DOHH2 (cell line): Measurements from ENCODE around the gene BET1L.
"Not testable (repeated sequence)": the region's sequence is repeated elsewhere in the genome, so short reads cannot be mapped to it uniquely, and the experiment has no call there.

Experiments
- H3F3A ChIP-seq: fragments of 200-600 bp; sonication (generic), shearing (Covaris generic); 2 replicates; pipeline ENCODE4 v1.6.0; 2016; ENCODE audit warnings: antibody characterized with exemption, mild to moderate bottlenecking; ENCODE audit not compliant: control insufficient read depth, insufficient read depth
- H3K27ac ChIP-seq: fragments of 200-600 bp; sonication (generic); 2 replicates; pipeline ENCODE4 v1.5.1; 2014; ENCODE audit warnings: low read depth, mild to moderate bottlenecking, low read length, moderate library complexity
- H3K27me3 ChIP-seq: fragments of 200-600 bp; sonication (generic); 2 replicates; pipeline ENCODE4 v1.6.1; 2014; ENCODE audit warnings: mild to moderate bottlenecking, low read length, mixed read lengths; ENCODE audit not compliant: control insufficient read depth
- H3K36me3 ChIP-seq: fragments of 200-600 bp; sonication (generic); 2 replicates; pipeline ENCODE4 v1.6.1; 2014; ENCODE audit warnings: mild to moderate bottlenecking, low read length, moderate library complexity, mixed read lengths; ENCODE audit not compliant: control insufficient read depth
- H3K4me1 ChIP-seq: fragments of 200-600 bp; sonication (generic); 2 replicates; pipeline ENCODE4 v1.6.1; 2014; ENCODE audit warnings: mild to moderate bottlenecking, low read length, mixed read lengths; ENCODE audit not compliant: control insufficient read depth
- H3K4me2 ChIP-seq: fragments of 200-600 bp; sonication (generic); 2 replicates; pipeline ENCODE4 v1.6.0; 2014; ENCODE audit warnings: mild to moderate bottlenecking, low read length, moderate library complexity
- H3K4me3 ChIP-seq: fragments of 200-600 bp; sonication (generic); 2 replicates; pipeline ENCODE4 v1.5.1; 2014; ENCODE audit warnings: mild to moderate bottlenecking, low read length, mixed read lengths
- H3K79me2 ChIP-seq: fragments of 200-600 bp; sonication (generic); 2 replicates; pipeline ENCODE4 v1.6.1; 2014; ENCODE audit warnings: mild to moderate bottlenecking, low read length, mixed read lengths; ENCODE audit not compliant: control insufficient read depth
- H3K9me2 ChIP-seq: fragments of 200-600 bp; sonication (generic); replicated peaks from 2 replicates; pipeline ENCODE4 v1.6.1; 2014; ENCODE audit warnings: mild to moderate bottlenecking, low read length, mixed read lengths; ENCODE audit not compliant: control insufficient read depth
- H3K9me3 ChIP-seq: fragments of 200-600 bp; sonication (generic); 2 replicates; pipeline ENCODE4 v1.6.1; 2014; ENCODE audit warnings: antibody characterized with exemption, low read length, mixed read lengths; ENCODE audit not compliant: control insufficient read depth, insufficient read depth
- H4K20me1 ChIP-seq: fragments of 200-600 bp; sonication (generic); 2 replicates; pipeline ENCODE4 v1.6.0; 2014; ENCODE audit warnings: low read depth, mild to moderate bottlenecking, antibody characterized with exemption, low read length, moderate library complexity; ENCODE audit not compliant: control insufficient read depth, insufficient read depth
- CTCF ChIP-seq: fragments of 200-600 bp; sonication (generic); IDR thresholded peaks from one replicate; pipeline ENCODE4 v1.5.1; 2014; ENCODE audit warnings: antibody characterized with exemption, mild to moderate bottlenecking, low read depth, low read length; ENCODE audit not compliant: poor library complexity, severe bottlenecking
- EZH2phosphoT487 ChIP-seq: fragments of 200-600 bp; sonication (generic); IDR thresholded peaks from 2 replicates; pipeline ENCODE4 v1.6.1; 2017; ENCODE audit warnings: borderline replicate concordance, mild to moderate bottlenecking, antibody characterized with exemption, low read length, moderate library complexity, mixed read lengths

BET1L gene

DNA sequence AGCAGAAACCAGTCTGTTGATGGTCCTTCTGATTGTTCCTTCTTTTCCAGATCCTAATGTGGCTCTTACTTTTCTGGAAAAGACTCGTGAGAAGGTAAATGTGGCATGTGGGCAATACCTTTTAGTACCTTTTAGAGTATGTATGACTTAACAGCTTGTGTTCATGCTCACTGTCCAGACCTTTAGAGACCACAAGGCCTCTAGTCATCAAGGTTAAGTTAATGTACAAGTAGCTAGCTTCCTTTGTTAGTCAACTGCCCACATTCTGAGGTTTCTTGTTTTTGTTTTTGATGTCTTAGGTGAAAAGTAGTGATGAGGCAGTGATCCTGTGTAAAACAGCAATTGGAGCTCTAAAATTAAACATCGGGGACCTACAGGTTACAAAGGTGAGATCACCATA, 37.2 kb upstream of the BET1L start:
- no peak overlapping the region for H3K4me2 ChIP-seq
- no peaks in the 10 kb centered on the region for H3K9me2 ChIP-seq
- no peak overlapping the region for H3K4me3 ChIP-seq
- H3K79me2 ChIP-seq: peaks cover 35% of the 10 kb centered on the region
- no peaks in the 10 kb centered on the region for H3K27me3 ChIP-seq
- H3K9me3 ChIP-seq: no peaks in the 10 kb centered on the region
- H3K4me1 ChIP-seq: no peaks in the 10 kb centered on the region
- no peak overlapping the region for H3K27ac ChIP-seq
- H3F3A ChIP-seq: no peaks in the 10 kb centered on the region
- no peaks in the 10 kb centered on the region; the same call in 1 of the 2 replicates for H4K20me1 ChIP-seq
- TF ChIP-seq CTCF: no peak
- peaks cover 91% of the 10 kb centered on the region for H3K36me3 ChIP-seq

DNA sequence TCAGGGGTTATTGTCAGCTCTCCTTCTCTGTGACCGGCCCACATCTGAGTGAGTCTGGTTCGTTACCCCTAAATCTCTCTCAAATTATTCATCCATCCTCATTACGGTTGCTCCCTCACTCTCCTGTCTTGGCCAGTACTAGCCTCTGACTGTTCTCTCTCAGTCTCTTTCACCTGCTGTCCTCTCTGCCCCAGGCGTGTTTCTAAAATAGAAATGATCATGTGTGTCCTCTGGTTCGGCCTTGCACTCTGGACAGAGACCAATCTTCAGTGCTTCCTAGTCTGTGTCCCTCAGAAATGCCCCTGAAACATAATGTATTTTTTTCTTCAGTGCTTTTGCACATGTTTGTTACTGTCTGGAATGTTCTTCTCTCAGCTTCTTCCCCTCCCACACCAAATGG, 34.4 kb upstream of the BET1L start:
- Histone ChIP-seq H4K20me1 (no peaks in the 10 kb centered on the region; the same call in 1 of the 2 replicates), H3K27me3 (no peaks in the 10 kb centered on the region), H3K36me3 (peaks cover 82% of the 10 kb centered on the region), H3K4me1 (peaks cover 13% of the 10 kb centered on the region), H3K9me3 (no peaks in the 10 kb centered on the region), H3K27ac (no peak overlapping the region), H3F3A (peaks cover under 1% of the 10 kb centered on the region; the same call in 1 of the 2 replicates), H3K4me2 (no peak overlapping the region), H3K9me2 (no peaks in the 10 kb centered on the region), H3K4me3 (no peak overlapping the region), H3K79me2 (peaks cover 62% of the 10 kb centered on the region)
- no peak for TF ChIP-seq CTCF
- no peak for TF ChIP-seq EZH2phosphoT487

DNA sequence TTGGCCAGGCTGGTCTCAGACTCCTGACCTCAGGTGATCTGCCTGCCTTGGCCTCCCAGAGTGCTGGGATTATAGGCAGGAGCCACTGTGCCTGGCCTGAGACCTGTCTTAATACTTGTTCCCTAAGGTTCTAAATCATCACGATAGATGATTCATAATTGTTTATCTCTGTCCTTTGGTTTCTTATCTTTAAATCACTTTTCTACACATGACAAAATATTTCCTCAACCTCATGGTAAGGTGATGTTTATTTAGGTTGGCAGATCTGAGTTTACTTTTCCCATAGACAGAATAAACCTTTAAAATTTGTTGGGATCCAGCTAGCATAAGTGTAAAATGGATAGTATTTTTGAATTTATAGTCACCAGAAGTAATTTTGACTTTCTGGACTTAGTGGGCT, 33.1 kb upstream of the BET1L start:
- Histone ChIP-seq H3K9me3 (no peaks in the 10 kb centered on the region), H3K27ac (no peak overlapping the region), H3K4me1 (peaks cover 17% of the 10 kb centered on the region), H3K36me3 (peaks cover 69% of the 10 kb centered on the region), H4K20me1 (no peaks in the 10 kb centered on the region; the same call in 1 of the 2 replicates), H3K9me2 (no peaks in the 10 kb centered on the region), H3K4me3 (no peak overlapping the region), H3K79me2 (peaks cover 69% of the 10 kb centered on the region), H3K4me2 (no peak overlapping the region), H3K27me3 (no peaks in the 10 kb centered on the region), H3F3A (peaks cover 3% of the 10 kb centered on the region; the same call in 1 of the 2 replicates)
- TF ChIP-seq CTCF (no peak), EZH2phosphoT487 (no peak)

DNA sequence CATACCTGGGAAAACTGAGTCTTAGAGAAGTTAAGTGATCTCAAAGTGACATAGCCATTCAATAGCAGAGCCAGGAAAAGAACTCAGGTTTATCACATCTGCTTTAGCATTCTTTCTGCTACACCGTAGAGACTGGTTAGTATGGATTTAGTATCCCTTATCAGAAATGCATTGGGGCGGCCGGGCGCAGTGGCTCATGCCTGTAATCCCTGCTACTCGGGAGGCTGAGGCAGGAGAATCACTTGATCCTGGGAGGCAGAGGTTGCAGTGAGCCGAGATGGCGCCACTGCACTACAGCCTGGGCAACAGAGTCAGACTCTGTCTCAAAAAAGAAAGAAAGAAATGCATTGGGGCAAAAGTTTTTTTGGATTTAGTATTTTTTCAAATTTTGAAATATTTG, 31.1 kb upstream of the BET1L start:
- not testable (repeated sequence) for H3F3A ChIP-seq, H4K20me1 ChIP-seq, H3K9me2 ChIP-seq, H3K9me3 ChIP-seq, H3K27ac ChIP-seq, H3K27me3 ChIP-seq
- Histone ChIP-seq H3K36me3 (peaks cover 49% of the 10 kb centered on the region), H3K4me3 (peak overlapping the region; percentile 99), H3K4me2 (peak overlapping the region; percentile 99), H3K4me1 (peaks cover 20% of the 10 kb centered on the region), H3K79me2 (peaks cover 67% of the 10 kb centered on the region)
